PFSK-1 (cell line): Measurements from ENCODE around the gene HGS.

ENCODE experiments used
- FOXP2 ChIP-seq: optimal IDR thresholded peaks from 2 replicates; pipeline ENCODE3; 2011; ENCODE audit warnings: borderline replicate concordance, control low read depth, inconsistent platforms; ENCODE audit not compliant: insufficient read depth; ENCODE audit errors: extremely low read length, extremely low read depth
- POLR2AphosphoS5 ChIP-seq: IDR thresholded peaks from 2 replicates; pipeline ENCODE4 v1.6.1; 2012; ENCODE audit warnings: low read depth, mild to moderate bottlenecking, control low read depth, low read length, moderate library complexity
- REST ChIP-seq, 2 experiments: IDR thresholded peaks; 2 replicates each; pipeline versions ENCODE4 v1.6.1 to v1.8.0; 2011 to 2012; ENCODE audit warnings: low read depth in 2 of 2, low read length in 2 of 2, control low read depth in 1 of 2, inconsistent platforms in 1 of 2, mild to moderate bottlenecking in 1 of 2, moderate library complexity in 1 of 2; ENCODE audit not compliant: insufficient read depth in 1 of 2
- SIN3A ChIP-seq: IDR thresholded peaks from 2 replicates; pipeline ENCODE4 v1.6.1; 2012; ENCODE audit warnings: mild to moderate bottlenecking, low read length, moderate library complexity, borderline replicate concordance; ENCODE audit not compliant: insufficient read depth
- TAF1 ChIP-seq: IDR thresholded peaks from 2 replicates; pipeline ENCODE4 v1.6.1; 2012; ENCODE audit warnings: low read length, control low read depth, borderline replicate concordance; ENCODE audit not compliant: insufficient read depth

DNA sequence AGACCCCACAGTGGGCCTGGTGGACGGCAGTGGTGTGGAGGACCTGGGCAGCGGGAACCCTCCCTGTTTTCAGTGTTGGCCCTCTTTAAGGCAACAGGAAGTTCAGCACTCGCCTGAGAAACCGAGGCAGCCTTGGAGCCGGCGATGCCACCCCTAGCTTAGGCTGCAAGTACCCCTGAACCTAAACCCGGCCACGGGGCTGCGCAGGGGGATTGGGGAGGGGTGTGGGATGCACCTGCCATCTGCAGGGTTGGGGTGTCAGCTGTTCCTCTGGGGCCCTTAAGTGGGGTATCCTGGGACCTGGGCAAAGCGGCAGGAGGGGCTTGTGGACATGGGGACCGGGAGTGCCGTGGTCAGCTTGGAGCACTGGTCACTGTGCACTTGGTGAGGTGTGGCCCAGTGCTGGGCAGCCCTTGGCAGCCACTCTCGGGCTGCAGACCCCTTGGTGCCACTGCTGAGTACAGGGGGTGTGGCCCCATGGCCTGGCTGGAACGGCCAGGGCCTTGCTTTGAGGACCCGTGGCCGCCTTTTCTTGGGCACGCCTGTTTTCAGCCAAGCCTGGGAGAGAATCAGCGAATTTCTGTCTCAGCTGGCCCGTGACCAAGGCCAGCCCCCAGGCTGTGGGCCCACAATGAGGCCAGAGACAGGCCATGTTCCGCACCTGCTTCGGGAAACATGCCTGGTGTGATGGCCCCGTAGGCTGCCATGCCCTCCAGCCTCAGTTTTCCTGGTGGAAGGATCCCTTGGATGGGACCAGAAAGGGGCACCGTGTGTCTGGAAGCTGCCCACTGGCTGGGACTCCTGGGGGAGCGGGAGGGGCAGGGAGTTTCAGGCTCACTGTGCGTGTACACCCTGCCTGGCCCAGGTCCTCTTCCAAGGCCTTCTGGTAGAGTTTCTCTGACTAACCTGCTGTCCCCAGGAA lies 24.2 kb downstream of the HGS start:
- TF ChIP-seq REST (IDR thresholded peaks at IDR 0.05; ENCODE audit: insufficient read depth in 1 of 2, low read depth in 2 of 2, low read length in 2 of 2) = no peak
- TF ChIP-seq POLR2AphosphoS5 = peak; percentile 13; the same call in 1 of the 2 replicates
- TF ChIP-seq SIN3A = no peak
- no peak for TF ChIP-seq FOXP2
- TF ChIP-seq TAF1 = no peak
